CD4-positive, alpha-beta memory T cell (primary cell): Measurements from ENCODE around the gene SULF2. TPM values are rescaled to one million over a fixed set of nuclear protein-coding genes. Genes with fewer than 3 reads are reported as not detected.

Source experiments
- CTCF ChIA-PET: fragments of 350-600 bp; sonication (Branson Sonifier 250); formaldehyde crosslinking; loops from one replicate; lab custom pipeline; 2021; ENCODE audit warnings: inconsistent platforms; ENCODE audit not compliant: partially characterized antibody; lab: Charles Lee
- POLR2A ChIA-PET: fragments of 350-600 bp; sonication (Branson Sonifier 250); formaldehyde crosslinking; loops from one replicate; lab custom pipeline; 2021; ENCODE audit not compliant: partially characterized antibody; lab: Charles Lee
- DNase-seq, 5 donors: peaks; one replicate each; pipeline versions ENCODE4 v3.0.0 to v3.0.0-alpha.2; 2020 to 2022; ENCODE audit warnings: mixed read lengths in 1 of 5
- H3K27ac ChIP-seq: one replicate; pipeline ENCODE4 v1.7.0; 2013; ENCODE audit warnings: low read depth, low read length
- H3K27me3 ChIP-seq: 2 replicates; pipeline ENCODE4 v1.7.0; 2013; ENCODE audit warnings: mild to moderate bottlenecking, low read length, moderate library complexity; ENCODE audit not compliant: insufficient read depth
- H3K36me3 ChIP-seq: 2 replicates; pipeline ENCODE4 v1.7.0; 2013; ENCODE audit warnings: mild to moderate bottlenecking, low read length, moderate library complexity; ENCODE audit not compliant: insufficient read depth
- H3K4me1 ChIP-seq: 2 replicates; pipeline ENCODE4 v1.7.0; 2013; ENCODE audit warnings: mild to moderate bottlenecking, low read length, moderate library complexity; ENCODE audit not compliant: insufficient read depth
- H3K4me3 ChIP-seq, 2 donors: one replicate each; pipeline ENCODE4 v1.7.0; 2013; ENCODE audit warnings: low read length in 2 of 2, mild to moderate bottlenecking in 1 of 2
- H3K9me3 ChIP-seq, 2 donors: one replicate each; pipeline ENCODE4 v1.7.0; 2013; ENCODE audit warnings: low read length in 2 of 2, control low read depth in 1 of 2; ENCODE audit not compliant: control insufficient read depth in 1 of 2
- H3K27ac Mint-ChIP-seq, 7 donors: one replicate each; pipeline ENCODE4 v1.8.0; 2020 to 2021; ENCODE audit warnings: mixed read lengths in 7 of 7, mild to moderate bottlenecking in 6 of 7, inconsistent platforms in 3 of 7, moderate library complexity in 3 of 7
- H3K27me3 Mint-ChIP-seq, 2 donors: one replicate each; pipeline ENCODE4 v1.8.0; 2020 to 2021; ENCODE audit warnings: mixed read lengths in 2 of 2
- H3K36me3 Mint-ChIP-seq, 2 donors: one replicate each; pipeline ENCODE4 v1.8.0; 2020 to 2021; ENCODE audit warnings: mixed read lengths in 2 of 2, inconsistent platforms in 1 of 2, mild to moderate bottlenecking in 1 of 2
- H3K4me1 Mint-ChIP-seq, 4 donors: one replicate each; pipeline ENCODE4 v1.8.0; 2020 to 2021; ENCODE audit warnings: mixed read lengths in 4 of 4, mild to moderate bottlenecking in 1 of 4
- H3K4me3 Mint-ChIP-seq, 8 donors: one replicate each; pipeline ENCODE4 v1.8.0; 2020 to 2021; ENCODE audit warnings: mixed read lengths in 8 of 8, mild to moderate bottlenecking in 7 of 8, moderate library complexity in 6 of 8, inconsistent platforms in 3 of 8
- H3K9me3 Mint-ChIP-seq, 8 donors: one replicate each; pipeline ENCODE4 v1.8.0; 2020 to 2021; ENCODE audit warnings: mixed read lengths in 8 of 8, mild to moderate bottlenecking in 5 of 8, inconsistent platforms in 3 of 8, moderate library complexity in 1 of 8
- intact Hi-C: fragments of 100-400 bp; cut with micrococcal nuclease; formaldehyde crosslinking; loops from one replicate; pipeline ENCODE4 v1.15.1; 2023
- polyA plus RNA-seq, 2 donors: library from polyadenylated mRNA; unstranded; fragments of 300-500 nt; fragmentation: Illumina TruSeq; gene quantifications; one replicate each; pipeline ENCODE4 v1.2.3, GENCODE V29; 2021
- total RNA-seq, 2 experiments: library from RNA; stranded (reverse); gene quantifications; one replicate each; pipeline ENCODE4 v1.2.3, GENCODE V29; 2021

SULF2 gene
- total and polyA plus RNA-seq, 4 experiments from 2014 or later = 0.16 to 1.3 (median 0.55) TPM

DNA sequence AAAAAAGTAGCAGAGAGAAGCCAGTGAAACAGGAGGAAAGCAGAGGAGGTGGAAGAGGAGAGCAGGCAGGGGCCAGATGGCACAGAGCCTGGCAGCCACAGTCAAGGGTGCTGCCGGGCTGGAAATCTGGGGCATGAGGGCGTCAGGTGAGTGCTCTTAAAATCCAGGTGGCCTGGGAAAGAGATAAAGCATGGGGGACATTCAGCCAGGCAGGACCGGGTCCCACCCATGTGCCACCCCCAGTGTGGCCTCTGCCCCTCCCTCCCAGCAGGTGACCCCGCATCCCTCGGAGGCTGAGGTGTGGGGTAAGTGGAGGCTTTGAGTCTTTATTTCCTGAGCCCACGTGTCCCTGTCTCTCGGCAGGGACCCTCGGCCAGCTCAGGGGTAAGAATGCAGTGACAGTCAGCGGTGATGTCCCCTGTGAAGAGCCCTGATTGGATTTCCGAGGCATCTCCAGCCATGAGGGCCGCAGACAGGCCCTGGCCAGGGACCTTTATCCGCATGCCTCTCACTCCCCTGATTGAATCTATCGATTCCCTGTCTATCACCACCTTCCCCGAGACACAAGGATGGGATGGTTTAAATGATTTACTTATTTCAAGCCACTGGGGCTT is 33.8 kb upstream of the SULF2 start:
- Mint-ChIP-seq H3K27me3 (peaks cover 24 to 33% of the 10 kb centered on the region in 2 donors), H3K4me1 (no peaks in the 10 kb centered on the region), H3K27ac (no peak overlapping the region), H3K4me3 (peak overlapping the region in 1 of 8 donors; percentile 18), H3K36me3 (no peaks in the 10 kb centered on the region), H3K9me3 (peaks cover 0 to 3% (median 0%) of the 10 kb centered on the region in 8 donors)
- no peak for DNase-seq
- Histone ChIP-seq H3K36me3 (no peaks in the 10 kb centered on the region), H3K27ac (no peak overlapping the region), H3K4me3 (no peak overlapping the region), H3K4me1 (no peaks in the 10 kb centered on the region), H3K27me3 (no peaks in the 10 kb centered on the region), H3K9me3 (no peaks in the 10 kb centered on the region)
- POLR2A ChIA-PET = no interaction called here
- CTCF ChIA-PET = no interaction called here
- intact Hi-C loops = no loop called here

DNA sequence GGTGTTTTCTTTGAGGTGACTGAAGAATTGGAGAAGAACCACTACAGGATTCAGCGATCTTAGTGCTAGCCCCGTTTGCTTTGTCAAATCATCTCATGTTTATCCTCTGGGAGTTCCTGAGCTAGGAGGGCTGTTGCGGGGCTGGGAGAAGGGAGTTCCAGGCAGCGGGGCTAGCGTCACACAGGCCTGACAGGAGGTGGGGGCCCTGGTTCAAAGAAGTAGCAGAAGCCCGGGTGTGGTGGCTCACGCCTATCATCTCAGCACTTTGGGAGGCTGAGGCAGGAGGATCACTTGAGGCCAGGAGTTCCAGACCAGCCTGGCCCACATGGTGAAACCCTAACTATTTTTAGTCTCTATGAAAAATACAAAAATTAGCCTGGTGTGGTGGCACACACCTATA is 33.2 kb upstream of the SULF2 start:
- H3K36me3 Mint-ChIP-seq = no peaks in the 10 kb centered on the region
- no peak overlapping the region for H3K27ac Mint-ChIP-seq
- no peak for DNase-seq
- no peak overlapping the region for H3K4me3 Mint-ChIP-seq
- CTCF ChIA-PET = no interaction called here
- no peak overlapping the region for H3K4me3 ChIP-seq
- POLR2A ChIA-PET = no interaction called here
- intact Hi-C loops = no loop called here
- peaks cover 0 to 5% (median 0%) of the 10 kb centered on the region in 8 donors for H3K9me3 Mint-ChIP-seq
- H3K27me3 Mint-ChIP-seq = peaks cover 30 to 33% of the 10 kb centered on the region in 2 donors
- no peaks in the 10 kb centered on the region for H3K9me3 ChIP-seq
- no peaks in the 10 kb centered on the region for H3K27me3 ChIP-seq
- H3K4me1 ChIP-seq = no peaks in the 10 kb centered on the region
- H3K27ac ChIP-seq = no peak overlapping the region
- H3K4me1 Mint-ChIP-seq = no peaks in the 10 kb centered on the region
- H3K36me3 ChIP-seq = no peaks in the 10 kb centered on the region

GRCh38 chr20:47818016-47818415 is 32.7 kb upstream of the SULF2 start:
- Histone ChIP-seq H3K9me3 (no peaks in the 10 kb centered on the region), H3K36me3 (no peaks in the 10 kb centered on the region), H3K4me3 (no peak overlapping the region), H3K27ac (no peak overlapping the region), H3K27me3 (no peaks in the 10 kb centered on the region), H3K4me1 (no peaks in the 10 kb centered on the region)
- Mint-ChIP-seq H3K36me3 (no peaks in the 10 kb centered on the region), H3K27ac (no peak overlapping the region), H3K27me3 (peaks cover 30 to 33% of the 10 kb centered on the region in 2 donors), H3K9me3 (peaks cover 0 to 5% (median 0%) of the 10 kb centered on the region in 8 donors), H3K4me3 (no peak overlapping the region), H3K4me1 (no peaks in the 10 kb centered on the region)
- intact Hi-C loops = no loop called here
- POLR2A ChIA-PET = no interaction called here
- DNase-seq = no peak
- CTCF ChIA-PET = no interaction called here

GRCh38 chr20:47817573-47817972 is 32.3 kb upstream of the SULF2 start:
- no peaks in the 10 kb centered on the region for H3K9me3 ChIP-seq
- ChIA-PET POLR2A (no interaction called here), CTCF (no interaction called here)
- H3K27me3 Mint-ChIP-seq = peaks cover 30 to 33% of the 10 kb centered on the region in 2 donors
- H3K36me3 ChIP-seq = no peaks in the 10 kb centered on the region
- no peak overlapping the region for H3K27ac Mint-ChIP-seq
- no peak for DNase-seq
- H3K4me1 ChIP-seq = no peaks in the 10 kb centered on the region
- no peaks in the 10 kb centered on the region for H3K27me3 ChIP-seq
- H3K36me3 Mint-ChIP-seq = no peaks in the 10 kb centered on the region
- no peak overlapping the region for H3K4me3 ChIP-seq
- H3K27ac ChIP-seq = no peak overlapping the region
- intact Hi-C loops = no loop called here
- H3K9me3 Mint-ChIP-seq = peaks cover 0 to 5% (median 0%) of the 10 kb centered on the region in 8 donors
- H3K4me3 Mint-ChIP-seq = no peak overlapping the region
- no peaks in the 10 kb centered on the region for H3K4me1 Mint-ChIP-seq

- Mint-ChIP-seq H3K27ac (no peak overlapping the region), H3K4me1 (no peaks in the 10 kb centered on the region), H3K36me3 (no peaks in the 10 kb centered on the region), H3K27me3 (peaks cover 34 to 35% of the 10 kb centered on the region in 2 donors), H3K4me3 (no peak overlapping the region), H3K9me3 (peaks cover 0 to 5% (median 0%) of the 10 kb centered on the region in 8 donors)
- intact Hi-C loops = no loop called here
- Histone ChIP-seq H3K36me3 (no peaks in the 10 kb centered on the region), H3K9me3 (no peaks in the 10 kb centered on the region), H3K27me3 (no peaks in the 10 kb centered on the region), H3K4me3 (no peak overlapping the region), H3K27ac (no peak overlapping the region), H3K4me1 (no peaks in the 10 kb centered on the region)
- no peak for DNase-seq
- POLR2A ChIA-PET = no interaction called here
- CTCF ChIA-PET = no interaction called here
These were observed 31.5 kb upstream of the SULF2 start for GRCh38 chr20:47816487-47817451.

GRCh38 chr20:47815866-47816265 is 30.6 kb upstream of the SULF2 start:
- Mint-ChIP-seq H3K9me3 (peaks cover 0 to 5% (median 0%) of the 10 kb centered on the region in 8 donors), H3K4me3 (no peak overlapping the region), H3K4me1 (no peaks in the 10 kb centered on the region), H3K36me3 (no peaks in the 10 kb centered on the region), H3K27me3 (peaks cover 38 to 42% of the 10 kb centered on the region in 2 donors), H3K27ac (no peak overlapping the region)
- intact Hi-C loops = no loop called here
- CTCF ChIA-PET = interaction anchor here (1.0 kb wide), 1 partner anchor 805 kb away, joined by 3 read pairs; no protein-coding TSS in a partner anchor
- Histone ChIP-seq H3K9me3 (no peaks in the 10 kb centered on the region), H3K27me3 (no peaks in the 10 kb centered on the region), H3K4me1 (no peaks in the 10 kb centered on the region), H3K36me3 (no peaks in the 10 kb centered on the region), H3K4me3 (no peak overlapping the region), H3K27ac (no peak overlapping the region)
- POLR2A ChIA-PET = no interaction called here
- DNase-seq = no peak

GRCh38 chr20:47815416-47815806 is 30.1 kb upstream of the SULF2 start:
- no peak overlapping the region for H3K4me3 ChIP-seq
- H3K27ac ChIP-seq = no peak overlapping the region
- H3K36me3 Mint-ChIP-seq = no peaks in the 10 kb centered on the region
- POLR2A ChIA-PET = no interaction called here
- H3K4me1 Mint-ChIP-seq = no peaks in the 10 kb centered on the region
- peaks cover 35 to 42% of the 10 kb centered on the region in 2 donors for H3K27me3 Mint-ChIP-seq
- no peaks in the 10 kb centered on the region for H3K9me3 ChIP-seq
- CTCF ChIA-PET = interaction anchor here (1.0 kb wide), 1 partner anchor 805 kb away, joined by 3 read pairs; no protein-coding TSS in a partner anchor
- H3K27ac Mint-ChIP-seq = no peak overlapping the region
- H3K4me3 Mint-ChIP-seq = no peak overlapping the region
- H3K27me3 ChIP-seq = no peaks in the 10 kb centered on the region
- DNase-seq = no peak
- no peaks in the 10 kb centered on the region for H3K4me1 ChIP-seq
- H3K36me3 ChIP-seq = no peaks in the 10 kb centered on the region
- H3K9me3 Mint-ChIP-seq = peaks cover 0 to 5% (median 0%) of the 10 kb centered on the region in 8 donors
- intact Hi-C loops = no loop called here
